Measurements from ENCODE around the gene CD7. TPM values are rescaled to one million over a fixed set of nuclear protein-coding genes. Genes with fewer than 3 reads are reported as not detected.
A peak's percentile ranks its signal among the peaks of the same experiment; 100 is the strongest.

CD7 gene
- polyA plus RNA-seq, 1 of the 3 experiments (the other 2 are of a cell fraction): 0.07 TPM

DNA sequence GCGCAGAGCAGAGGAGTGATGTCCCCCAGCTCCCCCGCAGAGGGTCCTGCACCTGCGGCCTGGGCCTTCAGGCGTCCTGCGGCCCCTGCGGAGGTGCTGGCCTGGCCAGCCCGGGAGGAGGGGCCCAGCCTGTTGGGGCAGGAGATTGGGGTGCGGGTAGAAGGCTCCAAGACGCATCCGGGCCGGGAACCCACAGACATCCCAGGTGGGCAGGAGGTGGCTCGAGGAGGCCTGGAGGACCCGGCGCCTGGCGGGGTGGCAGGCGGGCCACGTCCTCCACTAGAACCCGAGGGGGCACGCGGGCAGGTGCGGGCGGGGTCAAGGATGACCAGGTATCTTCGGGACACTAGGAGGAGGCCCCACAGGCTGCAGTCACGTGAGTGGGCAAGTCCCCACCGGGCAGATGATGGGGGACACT lies 16.8 kb upstream of the CD7 start (continued):
- TF ChIP-seq, protein P1, sequence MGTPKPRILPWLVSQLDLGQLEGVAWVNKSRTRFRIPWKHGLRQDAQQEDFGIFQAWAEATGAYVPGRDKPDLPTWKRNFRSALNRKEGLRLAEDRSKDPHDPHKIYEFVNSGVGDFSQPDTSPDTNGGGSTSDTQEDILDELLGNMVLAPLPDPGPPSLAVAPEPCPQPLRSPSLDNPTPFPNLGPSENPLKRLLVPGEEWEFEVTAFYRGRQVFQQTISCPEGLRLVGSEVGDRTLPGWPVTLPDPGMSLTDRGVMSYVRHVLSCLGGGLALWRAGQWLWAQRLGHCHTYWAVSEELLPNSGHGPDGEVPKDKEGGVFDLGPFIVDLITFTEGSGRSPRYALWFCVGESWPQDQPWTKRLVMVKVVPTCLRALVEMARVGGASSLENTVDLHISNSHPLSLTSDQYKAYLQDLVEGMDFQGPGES (IDR thresholded peaks at IDR 0.05; ENCODE audit: low read depth, low read length): no peak

DNA sequence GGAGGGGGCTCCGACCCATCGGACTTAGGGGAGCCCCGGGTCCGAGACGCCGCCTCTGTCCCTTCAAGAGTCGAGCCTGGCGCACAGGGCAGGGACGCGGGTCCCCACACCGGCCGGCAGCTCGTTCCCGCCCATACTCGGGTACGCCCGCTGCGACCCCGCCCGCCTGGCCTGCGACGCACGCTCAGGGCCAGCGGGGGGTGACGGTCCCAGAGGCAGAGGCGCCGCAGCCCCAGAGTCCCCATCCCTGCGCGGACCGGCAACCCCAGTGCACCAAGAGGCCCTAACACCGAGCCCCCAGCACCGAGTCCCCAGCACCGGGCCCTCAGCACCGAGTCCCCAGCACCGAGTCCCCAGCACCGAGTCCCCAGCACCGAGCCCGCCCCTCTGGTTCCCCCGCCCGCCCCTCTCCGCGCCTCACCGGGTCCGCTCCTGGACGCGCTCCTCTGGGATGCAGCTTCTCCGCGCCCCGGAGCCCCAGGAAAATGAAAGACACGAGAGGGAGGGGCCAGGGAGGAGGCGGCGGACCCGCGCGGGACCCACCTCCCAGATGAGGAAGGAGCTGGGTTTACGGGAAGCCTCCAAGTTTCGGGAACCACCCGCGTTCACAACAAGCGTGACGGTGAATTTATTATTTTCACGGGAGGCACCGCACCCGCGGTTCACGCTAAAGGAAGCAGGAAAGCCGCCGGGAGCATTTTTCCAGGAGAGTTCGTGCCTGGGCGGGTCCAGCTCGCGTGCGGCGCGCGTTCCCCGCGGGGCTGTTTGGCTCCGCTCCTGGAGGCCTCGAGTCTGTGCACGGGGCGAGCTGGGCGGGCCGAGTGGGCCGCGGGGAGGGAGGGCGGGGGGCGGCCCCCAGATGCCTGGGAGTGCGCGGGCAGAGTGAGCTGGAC lies 16.1 kb upstream of the CD7 start, which contains the start of gene SECTM1:
Gene SECTM1, minus strand, starts transcription at position 488 of the 893 bp plus-strand sequence. CDS start 6,526 bp downstream, outside the sequence.
- no peak within 1 kb of the TSS for H3K27ac ChIP-seq (ENCODE audit: low read depth in 2 of 2, low read length in 1 of 2)

DNA sequence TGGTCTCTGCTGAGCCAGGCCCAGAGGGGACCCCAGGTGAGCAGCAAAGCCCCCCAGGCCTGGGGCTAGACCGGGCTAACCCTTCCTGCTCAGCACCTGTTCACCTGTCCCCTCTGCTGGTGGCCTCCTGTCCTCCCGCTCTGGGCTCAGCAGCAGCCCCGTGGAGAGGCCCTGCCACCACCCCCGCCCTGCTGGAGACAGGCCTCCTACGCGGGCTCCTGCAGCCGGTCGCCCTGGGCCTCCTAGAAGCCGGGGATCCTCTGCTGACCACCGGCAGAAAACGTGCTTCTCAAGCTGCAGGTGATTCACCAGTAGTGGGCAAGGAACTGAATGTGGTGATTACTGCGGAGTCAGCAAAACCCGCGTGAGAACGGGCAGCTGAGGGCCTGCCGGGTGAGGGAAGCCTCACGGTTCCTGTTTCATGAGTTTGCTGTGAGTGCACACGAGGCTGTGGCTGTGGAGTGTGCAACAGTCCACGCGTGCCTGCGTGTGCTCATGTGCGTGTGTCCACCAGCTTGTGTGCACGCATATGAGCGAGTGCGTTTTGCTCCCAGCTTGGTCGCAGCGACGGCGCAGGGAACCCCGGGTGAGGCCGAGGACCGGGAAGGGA lies 15.4 kb upstream of the CD7 start:
- ChIA-PET POLR2A (no interaction called here), CTCF (interaction anchor here (0.9 to 9.9 kb wide), 13 partner anchors 8 to 127 kb away, joined by 3 to 78 read pairs (median 4); partner anchors contain the start of gene CCDC57)
- no peaks in the 10 kb centered on the region for H3K9me2 ChIP-seq
- no peaks in the 10 kb centered on the region for H3K9me3 ChIP-seq
- no peaks in the 10 kb centered on the region; the same call in none of the 2 replicates for H3K27me3 ChIP-seq (ENCODE audit: insufficient read depth)
- TF ChIP-seq, protein P2, sequence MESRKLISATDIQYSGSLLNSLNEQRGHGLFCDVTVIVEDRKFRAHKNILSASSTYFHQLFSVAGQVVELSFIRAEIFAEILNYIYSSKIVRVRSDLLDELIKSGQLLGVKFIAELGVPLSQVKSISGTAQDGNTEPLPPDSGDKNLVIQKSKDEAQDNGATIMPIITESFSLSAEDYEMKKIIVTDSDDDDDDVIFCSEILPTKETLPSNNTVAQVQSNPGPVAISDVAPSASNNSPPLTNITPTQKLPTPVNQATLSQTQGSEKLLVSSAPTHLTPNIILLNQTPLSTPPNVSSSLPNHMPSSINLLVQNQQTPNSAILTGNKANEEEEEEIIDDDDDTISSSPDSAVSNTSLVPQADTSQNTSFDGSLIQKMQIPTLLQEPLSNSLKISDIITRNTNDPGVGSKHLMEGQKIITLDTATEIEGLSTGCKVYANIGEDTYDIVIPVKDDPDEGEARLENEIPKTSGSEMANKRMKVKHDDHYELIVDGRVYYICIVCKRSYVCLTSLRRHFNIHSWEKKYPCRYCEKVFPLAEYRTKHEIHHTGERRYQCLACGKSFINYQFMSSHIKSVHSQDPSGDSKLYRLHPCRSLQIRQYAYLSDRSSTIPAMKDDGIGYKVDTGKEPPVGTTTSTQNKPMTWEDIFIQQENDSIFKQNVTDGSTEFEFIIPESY (IDR thresholded peaks at IDR 0.05; ENCODE audit: borderline replicate concordance, low read depth): no peak
- TF ChIP-seq, protein P3, sequence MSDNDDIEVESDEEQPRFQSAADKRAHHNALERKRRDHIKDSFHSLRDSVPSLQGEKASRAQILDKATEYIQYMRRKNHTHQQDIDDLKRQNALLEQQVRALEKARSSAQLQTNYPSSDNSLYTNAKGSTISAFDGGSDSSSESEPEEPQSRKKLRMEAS (IDR thresholded peaks at IDR 0.05; ENCODE audit: low read depth): peak; percentile 50
- WGBS (ENCODE audit: low lambda C conversion rate): 37% methylated on average over 29 of the region's 32 CpGs
- H3K4me2 ChIP-seq: peak overlapping the region; percentile 66
- H4K20me1 ChIP-seq (ENCODE audit: insufficient read depth): no peaks in the 10 kb centered on the region
- peaks cover 5% of the 10 kb centered on the region for H3F3A ChIP-seq (replicated peaks; ENCODE audit: insufficient read depth)
- DNase-seq: peak; percentile 78
- H3K9ac ChIP-seq: no peak overlapping the region
- no peaks in the 10 kb centered on the region for H3K36me3 ChIP-seq (replicated peaks in 1 of 2; ENCODE audit: control insufficient read depth in 1 of 2, insufficient read depth in 2 of 2, low read length in 1 of 2)
- H3K4me1 ChIP-seq (ENCODE audit: control insufficient read depth in 1 of 2, insufficient read depth in 2 of 2, low read depth in 1 of 2, low read length in 1 of 2): peaks cover 18 to 45% of the 10 kb centered on the region in 2 experiments; a peak in 3 of 4 replicates
- no peaks in the 10 kb centered on the region for H3K79me2 ChIP-seq (ENCODE audit: insufficient read depth)
- H2AFZ ChIP-seq (ENCODE audit: low read depth): peak overlapping the region; percentile 66; the same call in 1 of the 2 replicates
- H3K4me3 ChIP-seq (ENCODE audit: low read depth in 2 of 2, low read length in 1 of 2): peak overlapping the region; percentile 13 to 31; a peak in 2 of 4 replicates
- H3K27ac ChIP-seq (ENCODE audit: low read depth in 2 of 2, low read length in 1 of 2): no peak overlapping the region

More for the DNA sequence above, 16.1 kb upstream of the CD7 start, which contains the start of gene SECTM1:
- Histone ChIP-seq H4K20me1 (ENCODE audit: insufficient read depth) (no peaks in the 10 kb centered on the region), H3K9me2 (no peaks in the 10 kb centered on the region), H3K4me1 (ENCODE audit: control insufficient read depth in 1 of 2, insufficient read depth in 2 of 2, low read depth in 1 of 2, low read length in 1 of 2) (peaks cover 18 to 45% of the 10 kb centered on the region in 2 experiments; a peak in 3 of 4 replicates), H3K79me2 (ENCODE audit: insufficient read depth) (no peaks in the 10 kb centered on the region), H3K4me3 (ENCODE audit: low read depth in 2 of 2, low read length in 1 of 2) (peak within 1 kb of the TSS; percentile 13 to 31; a peak in 2 of 4 replicates), H3K9me3 (no peaks in the 10 kb centered on the region), H3K36me3 (replicated peaks in 1 of 2; ENCODE audit: control insufficient read depth in 1 of 2, insufficient read depth in 2 of 2, low read length in 1 of 2) (no peaks in the 10 kb centered on the region), H3F3A (replicated peaks; ENCODE audit: insufficient read depth) (peaks cover 6% of the 10 kb centered on the region), H3K4me2 (peak within 1 kb of the TSS; percentile 78), H3K27me3 (ENCODE audit: insufficient read depth) (no peaks in the 10 kb centered on the region; the same call in none of the 2 replicates), H2AFZ (ENCODE audit: low read depth) (no peak within 1 kb of the TSS), H3K9ac (no peak within 1 kb of the TSS)
- 28% methylated on average over 64 of the region's 90 CpGs for WGBS (ENCODE audit: low lambda C conversion rate)
- CTCF ChIA-PET: interaction anchor here (0.5 to 6.4 kb wide), 16 partner anchors 9 to 127 kb away, joined by 3 to 69 read pairs (median 4); partner anchors contain the start of gene CCDC57
- POLR2A ChIA-PET: no interaction called here
- no peak for TF ChIP-seq POLR2AphosphoS5 (IDR thresholded peaks at IDR 0.05; ENCODE audit: low read depth, low read length)
- TF ChIP-seq, protein P3 (IDR thresholded peaks at IDR 0.05; ENCODE audit: low read depth): 0 out of 2 replicates have a peak, but pooled peaks have one; percentile 13
- DNase-seq: peak; percentile 77

Measured in SK-N-SH (cell line).